SK-N-SH treated with all-trans-retinoic acid at 6 μM for 48 hours (cell line): ENCODE measurements around the gene OR52I2.

ENCODE experiments used
- BACH2 ChIP-seq: fragments of 250-450 bp; sonication (Bioruptor Pico); IDR thresholded peaks from 2 replicates; pipeline ENCODE4 v1.9.0; 2021; ENCODE audit warnings: mild to moderate bottlenecking, borderline replicate concordance
- CREB5 ChIP-seq: fragments of 250-450 bp; sonication (Bioruptor Pico); IDR thresholded peaks from 2 replicates; pipeline ENCODE4 v1.5.1; 2020; ENCODE audit warnings: low read depth, mild to moderate bottlenecking, moderate library complexity
- ESRRG ChIP-seq: fragments of 250-450 bp; sonication (Bioruptor Pico); IDR thresholded peaks from 2 replicates; pipeline ENCODE4 v1.6.1; 2021; ENCODE audit warnings: mild to moderate bottlenecking
- PATZ1 ChIP-seq: fragments of 250-450 bp; sonication (Bioruptor Pico); IDR thresholded peaks from 2 replicates; pipeline ENCODE4 v1.8.0; 2020; ENCODE audit warnings: mild to moderate bottlenecking, moderate library complexity, borderline replicate concordance
- POU6F1 ChIP-seq: fragments of 250-450 bp; sonication (Bioruptor Pico); IDR thresholded peaks from 2 replicates; pipeline ENCODE4 v1.8.0; 2021; ENCODE audit warnings: low read depth, mild to moderate bottlenecking, moderate library complexity, borderline replicate concordance
- RARB ChIP-seq: fragments of 250-450 bp; sonication (Bioruptor Pico); IDR thresholded peaks from 2 replicates; pipeline ENCODE4 v1.8.0; 2021; ENCODE audit warnings: mild to moderate bottlenecking, moderate library complexity
- TCF4 ChIP-seq: fragments of 250-450 bp; sonication (Bioruptor Pico); IDR thresholded peaks from 2 replicates; pipeline ENCODE4 v1.8.0; 2021; ENCODE audit warnings: mild to moderate bottlenecking, moderate library complexity, borderline replicate concordance
- TOX ChIP-seq: fragments of 250-450 bp; sonication (Bioruptor Pico); IDR thresholded peaks from 2 replicates; pipeline ENCODE4 v1.8.0; 2021; ENCODE audit warnings: mild to moderate bottlenecking, moderate library complexity, borderline replicate concordance
- TSHZ2 ChIP-seq: fragments of 250-450 bp; sonication (Bioruptor Pico); IDR thresholded peaks from 2 replicates; pipeline ENCODE4 v1.5.0; 2020; ENCODE audit warnings: mild to moderate bottlenecking, moderate library complexity
- ZFP3 ChIP-seq: fragments of 250-450 bp; sonication (Bioruptor Pico); IDR thresholded peaks from 2 replicates; pipeline ENCODE4 v1.5.0; 2020; ENCODE audit warnings: mild to moderate bottlenecking, moderate library complexity
- ZFP30 ChIP-seq: fragments of 450-650 bp; formaldehyde crosslinking; IDR thresholded peaks from 2 replicates; pipeline ENCODE4 v1.5.0; 2022; ENCODE audit warnings: mild to moderate bottlenecking, moderate library complexity

GRCh38 chr11:4541071-4541470 is 40.5 kb upstream of the OR52I2 start:
- no peak for TF ChIP-seq PATZ1
- TF ChIP-seq RARB (CRISPR knock-in tag) = no peak
- TF ChIP-seq POU6F1 (CRISPR knock-in tag) = no peak
- TF ChIP-seq TOX = no peak
- TF ChIP-seq TSHZ2 (CRISPR knock-in tag) = no peak
- TF ChIP-seq BACH2 (CRISPR knock-in tag) = no peak
- TF ChIP-seq CREB5 (CRISPR knock-in tag) = no peak
- TF ChIP-seq ESRRG (CRISPR knock-in tag) = no peak
- no peak for TF ChIP-seq ZFP3
- TF ChIP-seq TCF4 = no peak
- no peak for TF ChIP-seq ZFP30 (CRISPR knock-in tag)
